AG04450 (cell line): ENCODE measurements around the gene ADGRD2. TPM values are rescaled to one million over a fixed set of nuclear protein-coding genes. Genes with fewer than 3 reads are reported as not detected.

Experiments used
- CTCF ChIA-PET: fragments of 300-600, 350-600 bp; formaldehyde crosslinking; extraction: SDS; loops from one replicate; lab custom pipeline; 2022; ENCODE audit warnings: antibody characterized with exemption, inconsistent platforms; lab: Charles Lee
- POLR2A ChIA-PET: fragments of 350-600 bp; formaldehyde crosslinking; extraction: SDS; loops from one replicate; lab custom pipeline; 2021; ENCODE audit warnings: antibody characterized with exemption, inconsistent platforms; lab: Yijun Ruan, JAX
- DNase-seq: peaks from one replicate; pipeline ENCODE4 v3.0.0-alpha.2; 2011; ENCODE audit warnings: low read depth, low spot score
- H3K27ac ChIP-seq: one replicate; pipeline ENCODE4 v1.5.1; 2012; ENCODE audit warnings: low read depth, low read length, control low read depth
- H3K27me3 ChIP-seq: one replicate; pipeline ENCODE4 v1.6.0; 2012; ENCODE audit warnings: low read length; ENCODE audit not compliant: control insufficient read depth, insufficient read depth
- H3K4me3 ChIP-seq: 2 replicates; pipeline ENCODE4 v1.5.1; 2011; ENCODE audit warnings: mild to moderate bottlenecking, low read depth, low read length, control low read depth
- H3K9me3 ChIP-seq: 2 replicates; pipeline ENCODE4 v1.5.1; 2012; ENCODE audit warnings: low read length; ENCODE audit not compliant: control insufficient read depth, insufficient read depth
- CTCF ChIP-seq: IDR thresholded peaks from 2 replicates; pipeline ENCODE4 v1.5.1; 2011; ENCODE audit warnings: low read depth, low read length, control low read depth, inconsistent platforms
- polyA plus RNA-seq: library from polyadenylated mRNA; depleted of rRNA; stranded (reverse); fragments of >200 nt; gene quantifications from 2 replicates; pipeline ENCODE4 v1.2.3, GENCODE V29; 2011

Gene ADGRD2
- polyA plus RNA-seq, 1 experiment = not detected

- no peak for DNase-seq
- no peak overlapping the region for H3K27ac ChIP-seq
- peaks cover 76% of the 10 kb centered on the region for H3K27me3 ChIP-seq
- ChIA-PET POLR2A (no interaction called here), CTCF (no interaction called here)
- H3K4me3 ChIP-seq = no peak overlapping the region
- no peaks in the 10 kb centered on the region; the same call in 1 of the 2 replicates for H3K9me3 ChIP-seq
- no peak for TF ChIP-seq CTCF
Observed at GRCh38 chr9:124482431-124483031, 32.3 kb downstream of the ADGRD2 start.

DNA sequence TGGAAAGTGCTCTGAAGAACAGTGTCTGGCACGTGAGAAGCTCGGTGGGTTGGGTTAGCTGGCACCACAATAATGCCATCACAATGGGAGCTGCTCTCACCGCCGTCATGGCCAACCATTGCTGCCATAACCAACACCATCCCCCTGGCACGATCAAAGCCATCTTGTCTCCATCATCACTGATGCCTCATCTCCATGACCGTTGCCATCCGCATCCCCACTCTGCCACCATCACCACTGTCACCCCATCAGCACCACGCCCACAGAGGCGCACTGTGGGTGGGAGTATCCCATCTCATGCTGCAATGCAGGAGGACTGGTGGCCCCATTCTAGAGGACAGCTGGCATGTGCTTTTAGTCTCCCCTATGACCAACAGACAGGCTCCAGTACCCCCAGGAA lies 33.2 kb downstream of the ADGRD2 start:
- Histone ChIP-seq H3K27ac (no peak overlapping the region), H3K4me3 (no peak overlapping the region), H3K27me3 (peaks cover 79% of the 10 kb centered on the region), H3K9me3 (no peaks in the 10 kb centered on the region; the same call in 1 of the 2 replicates)
- no peak for TF ChIP-seq CTCF
- POLR2A ChIA-PET = no interaction called here
- no peak for DNase-seq
- CTCF ChIA-PET = no interaction called here

GRCh38 chr9:124485201-124485600 lies 35.0 kb downstream of the ADGRD2 start:
- ChIA-PET CTCF (no interaction called here), POLR2A (no interaction called here)
- no peak overlapping the region for H3K27ac ChIP-seq
- H3K4me3 ChIP-seq = no peak overlapping the region
- no peaks in the 10 kb centered on the region; the same call in 1 of the 2 replicates for H3K9me3 ChIP-seq
- no peak for DNase-seq
- peaks cover 80% of the 10 kb centered on the region for H3K27me3 ChIP-seq
- TF ChIP-seq CTCF = no peak

GRCh38 chr9:124485936-124486335 lies 35.7 kb downstream of the ADGRD2 start:
- H3K9me3 ChIP-seq = no peaks in the 10 kb centered on the region; the same call in 1 of the 2 replicates
- POLR2A ChIA-PET = no interaction called here
- H3K4me3 ChIP-seq = no peak overlapping the region
- CTCF ChIA-PET = no interaction called here
- TF ChIP-seq CTCF = no peak
- peaks cover 79% of the 10 kb centered on the region for H3K27me3 ChIP-seq
- DNase-seq = no peak
- H3K27ac ChIP-seq = no peak overlapping the region

- DNase-seq = no peak
- POLR2A ChIA-PET = no interaction called here
- Histone ChIP-seq H3K27ac (no peak overlapping the region), H3K4me3 (no peak overlapping the region), H3K27me3 (peaks cover 76% of the 10 kb centered on the region), H3K9me3 (no peaks in the 10 kb centered on the region; the same call in 1 of the 2 replicates)
- CTCF ChIA-PET = interaction anchor here (0.9 kb wide), 1 partner anchor 50 kb away, joined by 3 read pairs; no protein-coding TSS in a partner anchor
- TF ChIP-seq CTCF = no peak
Observed at GRCh38 chr9:124486778-124487259, 36.6 kb downstream of the ADGRD2 start.
